RWPE2 (cell line): ENCODE results near the gene NDRG3.
"Not testable (repeated sequence)": the region's sequence is repeated elsewhere in the genome, so short reads cannot be mapped to it uniquely, and the experiment has no call there.

Experiments used
- ATAC-seq: fragments of 200-7000 bp; cut with Tn5 transposase; 3 replicates; pipeline ENCODE4 v1.9.1; 2021; ENCODE audit warnings: low read depth
- DNase-seq: peaks from one replicate; pipeline ENCODE4 v3.0.0-alpha.2; 2020; ENCODE audit warnings: low spot score
- H3K27ac ChIP-seq: fragments of 450-650 bp; 2 replicates; pipeline ENCODE4 v1.5.1; 2017; ENCODE audit warnings: mild to moderate bottlenecking; ENCODE audit not compliant: poor library complexity, severe bottlenecking
- H3K27me3 ChIP-seq: fragments of 250-450 bp; sonication (Bioruptor Pico); 2 replicates; pipeline ENCODE4 v1.5.1; 2021; ENCODE audit warnings: mild to moderate bottlenecking, moderate library complexity; ENCODE audit not compliant: insufficient read depth, poor library complexity, severe bottlenecking
- H3K36me3 ChIP-seq: fragments of 250-450 bp; sonication (Bioruptor Pico); 2 replicates; pipeline ENCODE4 v1.5.1; 2020; ENCODE audit warnings: low read depth, mild to moderate bottlenecking, moderate library complexity
- H3K4me1 ChIP-seq: fragments of 250-450 bp; sonication (Bioruptor Pico); 2 replicates; pipeline ENCODE4 v1.5.1; 2021; ENCODE audit warnings: mild to moderate bottlenecking, moderate library complexity; ENCODE audit not compliant: insufficient read depth, poor library complexity, severe bottlenecking
- H3K4me3 ChIP-seq: fragments of 250-450 bp; sonication (Bioruptor Pico); 2 replicates; pipeline ENCODE4 v1.5.1; 2021; ENCODE audit warnings: mild to moderate bottlenecking, moderate library complexity; ENCODE audit not compliant: severe bottlenecking
- H3K9me3 ChIP-seq: fragments of 250-450 bp; sonication (Bioruptor Pico); 2 replicates; pipeline ENCODE4 v1.5.1; 2021; ENCODE audit warnings: mild to moderate bottlenecking, moderate library complexity; ENCODE audit not compliant: severe bottlenecking
- CTCF ChIP-seq: fragments of 450-650 bp; IDR thresholded peaks from one replicate; pipeline ENCODE4 v1.5.1; 2017; ENCODE audit warnings: mild to moderate bottlenecking, moderate library complexity; ENCODE audit not compliant: poor library complexity, severe bottlenecking

The NDRG3 gene

GRCh38 chr20:36613974-36614373 is 131.9 kb downstream of the NDRG3 start:
- no peak overlapping the region for H3K27ac ChIP-seq
- ATAC-seq (peak; percentile 32), DNase-seq (peak; percentile 82)
- no peaks in the 10 kb centered on the region for H3K9me3 ChIP-seq
- H3K36me3 ChIP-seq = peaks cover 52% of the 10 kb centered on the region
- TF ChIP-seq CTCF = no peak
- H3K4me3 ChIP-seq = no peak overlapping the region
- no peaks in the 10 kb centered on the region for H3K4me1 ChIP-seq
- no peaks in the 10 kb centered on the region for H3K27me3 ChIP-seq

- H3K36me3 ChIP-seq = peaks cover 69% of the 10 kb centered on the region
- TF ChIP-seq CTCF = no peak
- no peak for DNase-seq
- no peaks in the 10 kb centered on the region for H3K27me3 ChIP-seq
- ATAC-seq = no peak
- no peak overlapping the region for H3K27ac ChIP-seq
- H3K9me3 ChIP-seq = no peaks in the 10 kb centered on the region
- peaks cover 10% of the 10 kb centered on the region for H3K4me1 ChIP-seq
- no peak overlapping the region for H3K4me3 ChIP-seq
Observed at GRCh38 chr20:36611625-36612024, 134.3 kb downstream of the NDRG3 start.

- not testable (repeated sequence) for ATAC-seq, DNase-seq, H3K9me3 ChIP-seq, H3K27me3 ChIP-seq, H3K4me3 ChIP-seq
- H3K27ac ChIP-seq = peak overlapping the region; percentile 51
- H3K36me3 ChIP-seq = peaks cover 61% of the 10 kb centered on the region
- H3K4me1 ChIP-seq = peaks cover 14% of the 10 kb centered on the region
Observed at GRCh38 chr20:36608388-36608728, 137.5 kb downstream of the NDRG3 start.

GRCh38 chr20:36607586-36608387 is 138.1 kb downstream of the NDRG3 start:
- no peaks in the 10 kb centered on the region for H3K27me3 ChIP-seq
- DNase-seq (no peak), ATAC-seq (no peak)
- H3K4me1 ChIP-seq = peaks cover 14% of the 10 kb centered on the region
- H3K27ac ChIP-seq = peak overlapping the region; percentile 51
- peaks cover 56% of the 10 kb centered on the region for H3K36me3 ChIP-seq
- H3K9me3 ChIP-seq = no peaks in the 10 kb centered on the region
- H3K4me3 ChIP-seq = no peak overlapping the region
- TF ChIP-seq CTCF = no peak

GRCh38 chr20:36606158-36607066 is 139.5 kb downstream of the NDRG3 start:
- Histone ChIP-seq H3K27me3 (no peaks in the 10 kb centered on the region), H3K9me3 (no peaks in the 10 kb centered on the region), H3K4me3 (peak overlapping the region; percentile 69), H3K4me1 (peaks cover 14% of the 10 kb centered on the region), H3K27ac (peak overlapping the region; percentile 51), H3K36me3 (peaks cover 42% of the 10 kb centered on the region)
- DNase-seq (no peak), ATAC-seq (no peak)
- TF ChIP-seq CTCF = no peak
